Activated T-cell treated with anti-CD3 and anti-CD28 coated beads, Interleukin-2, amount 50 U/mL, for 24 hours (primary cell): ENCODE measurements around the gene EVA1A.
"Not testable (repeated sequence)": the region's sequence is repeated elsewhere in the genome, so short reads cannot be mapped to it uniquely, and the experiment has no call there.

ENCODE experiments used
- DNase-seq: peaks from one replicate; pipeline ENCODE4 v3.0.0-alpha.2; 2020
- H3K27ac Mint-ChIP-seq: 2 replicates; pipeline ENCODE4 v1.8.0; 2020; ENCODE audit warnings: mild to moderate bottlenecking, mixed read lengths
- H3K27me3 Mint-ChIP-seq: 2 replicates; pipeline ENCODE4 v1.8.0; 2020; ENCODE audit warnings: mixed read lengths
- H3K36me3 Mint-ChIP-seq: 2 replicates; pipeline ENCODE4 v1.8.0; 2020; ENCODE audit warnings: low read depth, mixed read lengths
- H3K4me1 Mint-ChIP-seq: 2 replicates; pipeline ENCODE4 v1.8.0; 2020; ENCODE audit warnings: low read depth, mixed read lengths
- H3K4me3 Mint-ChIP-seq: 2 replicates; pipeline ENCODE4 v1.8.0; 2020; ENCODE audit warnings: mild to moderate bottlenecking, moderate library complexity, mixed read lengths
- H3K9me3 Mint-ChIP-seq: 2 replicates; pipeline ENCODE4 v1.8.0; 2020; ENCODE audit warnings: mixed read lengths

Gene EVA1A

GRCh38 chr2:75506101-75506697, 54.5 kb downstream of the EVA1A start:
- H3K4me3 Mint-ChIP-seq = no peak overlapping the region
- no peaks in the 10 kb centered on the region for H3K4me1 Mint-ChIP-seq
- no peak for DNase-seq
- peaks cover 9% of the 10 kb centered on the region for H3K9me3 Mint-ChIP-seq
- H3K27me3 Mint-ChIP-seq = peaks cover 7% of the 10 kb centered on the region
- no peaks in the 10 kb centered on the region for H3K36me3 Mint-ChIP-seq
- H3K27ac Mint-ChIP-seq = no peak overlapping the region

DNA sequence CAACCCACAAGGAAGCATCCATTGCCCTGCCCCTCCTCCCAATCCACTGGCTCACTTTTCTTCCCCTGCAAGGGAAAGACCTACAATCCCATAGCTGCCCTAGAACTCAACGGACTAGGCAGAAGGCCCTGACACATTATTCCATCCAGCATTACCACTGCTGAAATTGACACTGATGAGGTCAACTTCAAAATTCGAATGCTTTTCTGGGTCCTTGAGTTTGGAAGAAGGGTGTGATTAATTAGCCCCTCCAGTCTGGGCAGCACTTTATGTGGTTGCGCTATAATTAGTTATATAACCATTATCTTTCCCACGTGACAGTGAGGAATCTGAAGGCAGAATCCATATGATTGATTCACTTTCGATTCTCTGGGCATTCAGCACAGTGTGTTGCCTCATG, 55.7 kb downstream of the EVA1A start:
- Mint-ChIP-seq H3K9me3 (peaks cover 9% of the 10 kb centered on the region), H3K27me3 (peaks cover 7% of the 10 kb centered on the region), H3K4me3 (no peak overlapping the region), H3K4me1 (no peaks in the 10 kb centered on the region), H3K36me3 (no peaks in the 10 kb centered on the region), H3K27ac (no peak overlapping the region)
- no peak for DNase-seq

DNA sequence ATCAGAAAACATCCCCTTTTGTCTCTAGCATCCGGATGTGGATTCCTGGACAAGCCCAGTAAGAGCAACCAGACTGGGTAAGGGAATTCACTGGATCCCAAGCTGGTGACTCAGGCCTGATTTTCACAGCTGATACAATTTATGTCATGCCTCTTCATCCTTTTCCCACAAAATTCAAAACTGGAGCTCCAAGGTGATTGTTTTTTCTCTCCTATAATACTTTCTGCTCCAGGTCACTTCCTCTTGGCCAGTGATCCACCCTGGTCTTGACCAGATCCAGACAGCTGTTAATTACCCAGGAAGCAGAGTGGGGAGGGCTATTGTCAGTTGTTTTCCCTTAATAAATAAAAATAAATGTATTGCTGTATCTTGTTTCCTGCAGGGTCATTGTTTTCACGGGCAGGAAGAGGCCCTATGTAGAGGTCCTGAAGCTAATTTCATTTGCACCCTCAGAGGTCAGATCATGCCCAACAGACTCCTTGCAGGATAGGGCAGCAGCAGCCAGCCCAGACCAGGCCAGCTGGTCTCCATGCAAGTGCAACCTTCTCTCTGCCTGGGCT, 57.6 kb downstream of the EVA1A start:
- no peaks in the 10 kb centered on the region for H3K9me3 Mint-ChIP-seq
- no peak overlapping the region for H3K4me3 Mint-ChIP-seq
- H3K4me1 Mint-ChIP-seq = no peaks in the 10 kb centered on the region
- no peak for DNase-seq
- no peak overlapping the region for H3K27ac Mint-ChIP-seq
- H3K27me3 Mint-ChIP-seq = peaks cover 7% of the 10 kb centered on the region
- no peaks in the 10 kb centered on the region for H3K36me3 Mint-ChIP-seq

DNA sequence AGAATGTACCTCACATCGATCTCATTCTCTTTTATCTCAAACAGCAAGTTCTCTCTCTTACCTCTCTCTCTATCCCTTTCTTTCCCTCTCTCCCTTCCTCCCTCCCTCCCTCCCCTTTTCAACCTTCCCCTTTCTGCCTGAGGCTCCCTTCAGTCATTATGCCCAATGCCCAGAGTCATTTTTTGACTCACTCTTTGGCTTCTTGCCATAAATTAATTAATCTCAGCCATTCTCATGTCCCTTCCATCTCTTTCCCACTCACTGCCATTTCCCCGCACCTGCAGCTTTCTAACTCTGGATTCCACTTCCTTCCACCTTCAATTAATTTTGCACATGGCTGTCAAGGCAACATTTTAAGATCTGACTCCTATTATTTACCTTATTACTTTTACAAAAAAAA, 60.1 kb downstream of the EVA1A start:
- Mint-ChIP-seq H3K9me3 (no peaks in the 10 kb centered on the region), H3K4me3 (no peak overlapping the region), H3K36me3 (no peaks in the 10 kb centered on the region), H3K27me3 (peaks cover 9% of the 10 kb centered on the region), H3K4me1 (no peaks in the 10 kb centered on the region), H3K27ac (no peak overlapping the region)
- no peak for DNase-seq

DNA sequence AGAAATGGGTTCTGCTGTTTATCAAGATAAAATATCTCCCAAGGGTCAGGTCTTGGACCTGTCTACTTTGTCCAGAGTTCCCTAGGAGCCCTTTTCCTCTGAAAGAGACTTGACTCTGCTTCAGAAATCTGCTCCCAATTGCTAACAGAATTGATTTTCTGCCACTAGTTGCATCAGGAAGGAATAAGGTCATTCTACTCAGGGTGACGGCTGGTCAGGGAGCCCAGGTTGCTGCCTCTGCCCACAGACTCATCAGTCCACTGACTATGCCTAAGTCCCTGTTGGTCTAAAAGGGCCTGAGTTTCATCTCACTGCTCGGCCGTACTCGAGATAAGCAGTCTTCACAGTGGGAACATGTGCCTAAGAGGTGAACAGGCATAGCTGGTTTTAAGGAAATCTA, 61.2 kb downstream of the EVA1A start:
- Mint-ChIP-seq H3K4me1 (no peaks in the 10 kb centered on the region), H3K27ac (no peak overlapping the region), H3K36me3 (no peaks in the 10 kb centered on the region), H3K9me3 (no peaks in the 10 kb centered on the region), H3K4me3 (no peak overlapping the region), H3K27me3 (peaks cover 13% of the 10 kb centered on the region)
- DNase-seq = no peak

DNA sequence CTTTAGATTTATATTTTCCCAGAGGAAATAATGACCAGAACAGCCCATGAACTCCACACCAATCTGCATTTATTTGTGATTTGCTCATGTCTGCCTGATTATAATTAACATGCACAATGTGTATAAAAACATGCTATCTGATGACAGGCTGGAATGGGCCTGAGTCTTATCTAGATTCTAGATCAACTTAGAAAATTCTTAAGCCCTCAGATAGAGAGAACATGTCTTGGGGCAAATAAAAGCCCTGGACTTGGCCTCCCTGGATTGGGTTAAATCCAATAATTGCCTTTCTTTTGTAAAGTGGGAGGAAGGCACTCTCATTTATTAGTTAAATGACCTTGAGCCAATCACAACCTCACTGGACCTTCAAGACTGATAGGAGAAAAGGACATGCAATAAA, 61.8 kb downstream of the EVA1A start:
- H3K27ac Mint-ChIP-seq = no peak overlapping the region
- H3K27me3 Mint-ChIP-seq = peaks cover 9% of the 10 kb centered on the region
- H3K36me3 Mint-ChIP-seq = no peaks in the 10 kb centered on the region
- no peak for DNase-seq
- H3K4me3 Mint-ChIP-seq = no peak overlapping the region
- H3K9me3 Mint-ChIP-seq = no peaks in the 10 kb centered on the region
- H3K4me1 Mint-ChIP-seq = no peaks in the 10 kb centered on the region

DNA sequence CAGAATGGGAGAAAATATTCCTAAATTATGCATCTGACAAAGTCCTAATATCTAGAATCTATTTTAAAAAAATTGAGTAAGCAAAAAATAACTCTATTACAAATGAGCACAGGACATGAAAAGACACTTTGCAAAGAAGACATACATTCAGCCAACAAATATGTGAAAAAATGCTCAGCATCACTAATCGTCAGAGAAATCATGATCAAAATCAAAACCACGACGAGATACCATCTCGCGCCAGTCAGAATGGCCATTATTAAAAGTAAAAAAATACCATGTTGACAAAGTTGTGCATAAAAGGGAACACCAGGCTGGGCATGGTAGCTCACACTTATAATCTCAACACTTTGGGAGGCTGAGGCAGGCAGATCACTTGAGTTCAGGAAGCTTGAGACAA, 63.5 kb downstream of the EVA1A start:
- no peak for DNase-seq
- no peaks in the 10 kb centered on the region for H3K36me3 Mint-ChIP-seq
- no peak overlapping the region for H3K4me3 Mint-ChIP-seq
- no peaks in the 10 kb centered on the region for H3K4me1 Mint-ChIP-seq
- peaks cover 10% of the 10 kb centered on the region for H3K27me3 Mint-ChIP-seq
- H3K9me3 Mint-ChIP-seq = no peaks in the 10 kb centered on the region
- H3K27ac Mint-ChIP-seq = no peak overlapping the region

DNA sequence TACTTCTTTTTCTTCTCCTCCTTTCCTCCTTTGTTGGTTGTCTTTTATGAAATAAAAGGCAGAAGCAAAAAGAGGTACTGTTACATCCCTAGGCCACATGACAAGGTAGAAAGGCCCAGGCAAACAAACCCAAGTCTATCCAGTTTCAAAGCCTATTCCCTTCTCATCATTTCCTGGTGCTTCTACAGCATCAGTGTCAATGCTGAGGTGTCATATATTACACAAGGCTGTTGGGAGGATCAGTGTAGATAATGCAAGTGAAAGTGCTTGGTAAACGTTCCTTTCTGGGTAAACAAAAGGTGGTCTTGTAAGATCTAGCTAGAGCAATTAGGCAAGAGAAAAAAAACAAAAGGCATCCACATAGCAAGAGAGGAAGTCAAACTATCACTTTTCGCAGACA, 64.9 kb downstream of the EVA1A start:
- no peak for DNase-seq
- H3K4me1 Mint-ChIP-seq = no peaks in the 10 kb centered on the region
- no peaks in the 10 kb centered on the region for H3K36me3 Mint-ChIP-seq
- no peak overlapping the region for H3K4me3 Mint-ChIP-seq
- H3K9me3 Mint-ChIP-seq = no peaks in the 10 kb centered on the region
- peaks cover 10% of the 10 kb centered on the region for H3K27me3 Mint-ChIP-seq
- no peak overlapping the region for H3K27ac Mint-ChIP-seq

DNA sequence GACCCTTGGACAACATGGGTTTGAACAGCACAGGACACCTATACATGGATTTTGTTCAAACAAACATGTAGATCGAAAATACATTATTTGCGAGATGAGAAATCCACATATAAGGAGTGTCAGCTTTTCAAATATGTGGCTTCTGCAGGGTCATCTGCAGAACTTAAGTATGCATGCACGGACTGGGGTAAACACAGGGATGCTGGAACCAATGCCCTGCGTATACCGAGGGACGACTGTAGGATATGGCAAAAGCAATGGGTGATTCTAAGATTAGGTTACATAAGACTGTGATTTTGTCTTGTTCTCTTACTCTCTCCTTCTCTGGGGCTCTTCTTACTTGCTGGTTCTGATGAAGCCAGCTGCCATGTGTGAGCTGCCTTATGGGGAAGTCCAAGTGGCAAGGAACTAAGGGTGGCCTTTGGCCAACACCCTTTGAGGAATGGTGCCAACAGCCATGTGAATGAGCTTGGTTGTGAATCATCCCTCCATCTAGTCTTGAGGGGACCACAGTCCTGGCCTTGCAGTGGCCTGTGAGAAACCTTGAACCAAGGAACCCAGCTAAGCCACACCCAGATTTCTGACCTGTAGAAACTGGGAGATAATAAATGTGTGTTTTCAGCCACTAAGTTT, 66.5 kb downstream of the EVA1A start:
- Mint-ChIP-seq H3K9me3 (no peaks in the 10 kb centered on the region), H3K27ac (no peak overlapping the region), H3K27me3 (peaks cover 10% of the 10 kb centered on the region), H3K36me3 (no peaks in the 10 kb centered on the region), H3K4me1 (no peaks in the 10 kb centered on the region), H3K4me3 (no peak overlapping the region)
- DNase-seq = no peak

DNA sequence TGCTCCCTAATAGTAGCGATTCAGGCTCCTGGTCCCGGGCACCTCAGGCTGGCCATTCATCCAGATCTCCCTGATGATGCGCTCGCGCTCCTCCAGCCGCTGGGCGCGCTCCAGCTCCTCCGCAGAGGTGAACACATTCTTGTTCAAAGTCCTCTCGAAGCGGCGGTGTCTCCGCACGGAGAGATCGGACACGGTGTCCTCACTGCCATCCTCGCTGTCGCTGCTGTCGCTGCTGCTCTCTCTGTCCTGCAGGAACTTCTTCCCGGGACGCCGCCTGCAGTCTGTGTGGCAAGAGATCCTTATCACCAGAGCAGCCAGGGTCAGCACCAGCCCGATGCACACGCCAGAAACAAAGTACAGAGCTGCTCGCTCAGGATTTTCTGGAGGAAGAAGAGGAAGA, 67.5 kb downstream of the EVA1A start:
- no peaks in the 10 kb centered on the region for H3K4me1 Mint-ChIP-seq
- no peak overlapping the region for H3K4me3 Mint-ChIP-seq
- DNase-seq = no peak
- H3K27me3 Mint-ChIP-seq = peaks cover 14% of the 10 kb centered on the region
- no peaks in the 10 kb centered on the region for H3K9me3 Mint-ChIP-seq
- no peak overlapping the region for H3K27ac Mint-ChIP-seq
- no peaks in the 10 kb centered on the region for H3K36me3 Mint-ChIP-seq

GRCh38 chr2:75491129-75491753, 69.5 kb downstream of the EVA1A start:
- Mint-ChIP-seq H3K27me3 (peaks cover 19% of the 10 kb centered on the region), H3K4me3 (no peak overlapping the region), H3K4me1 (no peaks in the 10 kb centered on the region), H3K27ac (no peak overlapping the region), H3K36me3 (no peaks in the 10 kb centered on the region), H3K9me3 (no peaks in the 10 kb centered on the region)
- no peak for DNase-seq

DNA sequence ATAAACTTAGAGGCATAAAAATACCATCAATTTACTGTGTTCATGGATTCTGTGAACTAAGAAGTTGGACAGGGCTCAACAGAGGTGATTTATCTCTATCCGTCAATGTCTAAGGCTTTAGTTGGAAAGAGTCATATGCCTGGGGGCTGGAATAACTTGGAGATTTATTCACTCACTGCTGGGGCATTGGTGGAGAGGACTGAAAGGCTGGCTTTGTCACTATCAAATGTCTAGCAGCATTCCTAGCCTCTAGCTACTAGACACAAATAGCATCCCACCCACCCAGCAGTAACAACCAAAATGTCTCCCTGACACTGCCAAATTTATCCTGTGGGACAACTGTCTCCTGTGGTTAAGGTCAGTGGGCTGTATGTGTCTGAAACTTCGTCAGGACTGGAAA, 71.0 kb downstream of the EVA1A start:
- no peak overlapping the region for H3K27ac Mint-ChIP-seq
- H3K27me3 Mint-ChIP-seq = peaks cover 21% of the 10 kb centered on the region
- DNase-seq = no peak
- no peaks in the 10 kb centered on the region for H3K36me3 Mint-ChIP-seq
- H3K4me3 Mint-ChIP-seq = no peak overlapping the region
- H3K4me1 Mint-ChIP-seq = no peaks in the 10 kb centered on the region
- no peaks in the 10 kb centered on the region for H3K9me3 Mint-ChIP-seq

GRCh38 chr2:75488157-75488556, 72.6 kb downstream of the EVA1A start:
- peaks cover 18% of the 10 kb centered on the region for H3K27me3 Mint-ChIP-seq
- H3K4me3 Mint-ChIP-seq = no peak overlapping the region
- no peaks in the 10 kb centered on the region for H3K36me3 Mint-ChIP-seq
- H3K4me1 Mint-ChIP-seq = no peaks in the 10 kb centered on the region
- H3K27ac Mint-ChIP-seq = no peak overlapping the region
- H3K9me3 Mint-ChIP-seq = no peaks in the 10 kb centered on the region
- DNase-seq = no peak

DNA sequence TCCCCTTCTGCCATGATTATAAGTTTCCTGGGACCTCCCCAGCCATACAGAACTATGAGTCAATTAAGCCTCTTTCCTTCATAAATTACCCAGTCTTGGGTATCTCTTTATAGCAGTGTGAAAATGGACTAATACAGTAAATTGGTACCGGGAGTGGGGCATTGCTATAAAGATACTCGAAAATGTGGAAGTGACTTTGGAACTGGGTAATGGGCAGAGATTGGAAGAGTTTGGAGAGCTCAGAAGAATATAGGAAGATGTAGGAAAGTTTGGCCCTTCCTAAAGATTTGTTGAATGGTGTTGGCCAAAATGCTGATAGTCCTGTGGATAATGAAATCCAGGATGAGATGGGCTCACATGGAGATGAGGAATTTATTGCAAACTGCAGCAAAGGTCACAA, 74.0 kb downstream of the EVA1A start:
- H3K36me3 Mint-ChIP-seq, H3K9me3 Mint-ChIP-seq, H3K4me3 Mint-ChIP-seq, H3K27ac Mint-ChIP-seq, H3K4me1 Mint-ChIP-seq, DNase-seq: not testable (repeated sequence)
- peaks cover 18% of the 10 kb centered on the region for H3K27me3 Mint-ChIP-seq

DNA sequence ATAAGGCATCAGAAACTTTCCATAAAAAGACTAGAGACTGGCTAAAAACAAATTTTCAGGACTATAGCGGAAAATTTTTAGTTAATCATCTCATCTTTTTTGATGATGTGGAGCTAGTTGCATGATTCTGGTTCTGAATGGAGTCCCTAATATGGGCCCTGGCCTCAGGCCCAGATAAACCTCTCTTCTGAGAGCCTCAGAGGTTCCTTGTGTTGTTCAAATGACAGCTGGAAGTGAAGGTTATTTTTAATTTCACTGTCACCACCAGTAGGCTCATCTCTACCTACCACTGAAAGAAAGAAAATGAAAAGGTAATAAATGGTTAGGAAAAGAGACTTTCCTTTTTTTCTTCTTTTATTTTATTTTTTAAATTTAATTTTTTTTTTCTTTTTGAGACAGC, 75.9 kb downstream of the EVA1A start:
- DNase-seq = no peak
- no peaks in the 10 kb centered on the region for H3K9me3 Mint-ChIP-seq
- H3K4me3 Mint-ChIP-seq = no peak overlapping the region
- no peaks in the 10 kb centered on the region for H3K4me1 Mint-ChIP-seq
- H3K27me3 Mint-ChIP-seq = peaks cover 18% of the 10 kb centered on the region
- no peak overlapping the region for H3K27ac Mint-ChIP-seq
- H3K36me3 Mint-ChIP-seq = no peaks in the 10 kb centered on the region
